NCI-H1417 treated with DMSO at 0.1 percent for 48 hours (cell line): Measurements from ENCODE around the gene SPATA46.

Experiments used
- DNase-seq: peaks from one replicate; lab custom pipeline; 2025; lab: John Stamatoyannopoulos, UW

The SPATA46 gene

GRCh38 chr1:162374406-162374805 is 2.2 kb downstream of the SPATA46 start:
- no peak for DNase-seq

GRCh38 chr1:162373541-162374260 is 3.0 kb downstream of the SPATA46 start:
- DNase-seq, result no peak

GRCh38 chr1:162373072-162373427 is 3.6 kb downstream of the SPATA46 start:
- no peak for DNase-seq

GRCh38 chr1:162372159-162373071 is 4.2 kb downstream of the SPATA46 start:
- DNase-seq, result no peak

- DNase-seq, result no peak
Observed at GRCh38 chr1:162371611-162372010, 5.0 kb downstream of the SPATA46 start.

GRCh38 chr1:162370721-162371120 is 5.9 kb downstream of the SPATA46 start:
- no peak for DNase-seq

- DNase-seq, result no peak
Observed at GRCh38 chr1:162370161-162370560, 6.5 kb downstream of the SPATA46 start.

GRCh38 chr1:162369571-162369970 is 7.1 kb downstream of the SPATA46 start:
- DNase-seq, result no peak

GRCh38 chr1:162368451-162368850 is 8.2 kb downstream of the SPATA46 start:
- DNase-seq, result no peak

- no peak for DNase-seq
Observed at GRCh38 chr1:162367772-162368171, 8.9 kb downstream of the SPATA46 start.

- DNase-seq, result no peak
Observed at GRCh38 chr1:162367073-162367472, 9.6 kb downstream of the SPATA46 start.

- DNase-seq, result no peak
Observed at GRCh38 chr1:162366671-162367070, 10.0 kb downstream of the SPATA46 start.

GRCh38 chr1:162366149-162366548 is 10.5 kb downstream of the SPATA46 start:
- no peak for DNase-seq

GRCh38 chr1:162365284-162366020 is 11.2 kb downstream of the SPATA46 start:
- DNase-seq, result no peak

GRCh38 chr1:162364498-162364897 is 12.2 kb downstream of the SPATA46 start:
- no peak for DNase-seq

- no peak for DNase-seq
Observed at GRCh38 chr1:162363823-162364222, 12.8 kb downstream of the SPATA46 start.

- no peak for DNase-seq
Observed at GRCh38 chr1:162361349-162361748, 15.3 kb downstream of the SPATA46 start.

- DNase-seq, result no peak
Observed at GRCh38 chr1:162360874-162361260, 15.8 kb downstream of the SPATA46 start.

GRCh38 chr1:162360237-162360873 is 16.3 kb downstream of the SPATA46 start:
- DNase-seq, result no peak

- no peak for DNase-seq
Observed at GRCh38 chr1:162359523-162360236, 17.0 kb downstream of the SPATA46 start.

GRCh38 chr1:162358928-162359327 is 17.7 kb downstream of the SPATA46 start:
- DNase-seq, result no peak
